GM12864 (cell line): ENCODE results near the gene ADM.

Experiments used
- DNase-seq: peaks from one replicate; pipeline ENCODE4 v3.0.0-alpha.2; 2011; ENCODE audit warnings: low read depth
- H3K4me3 ChIP-seq: 2 replicates; pipeline ENCODE4 v1.5.1; 2011; ENCODE audit warnings: mild to moderate bottlenecking, low read depth, low read length, control low read depth
- CTCF ChIP-seq: IDR thresholded peaks from 2 replicates; pipeline ENCODE4 v1.5.1; 2011; ENCODE audit warnings: low read depth, mild to moderate bottlenecking, moderate library complexity, low read length, control low read depth, inconsistent platforms; ENCODE audit errors: missing control alignments

Gene ADM

GRCh38 chr11:10283991-10284390, 20.9 kb upstream of the ADM start:
- TF ChIP-seq CTCF, result no peak
- no peak overlapping the region for H3K4me3 ChIP-seq
- DNase-seq, result no peak

- DNase-seq, result no peak
- no peak for TF ChIP-seq CTCF
- no peak overlapping the region for H3K4me3 ChIP-seq
Observed at GRCh38 chr11:10285148-10285802, 19.6 kb upstream of the ADM start.

GRCh38 chr11:10287140-10287539, 17.7 kb upstream of the ADM start:
- H3K4me3 ChIP-seq, result no peak overlapping the region
- TF ChIP-seq CTCF, result no peak
- no peak for DNase-seq

- no peak for TF ChIP-seq CTCF
- no peak for DNase-seq
- H3K4me3 ChIP-seq, result no peak overlapping the region
Observed at GRCh38 chr11:10287766-10288715, 16.8 kb upstream of the ADM start.

GRCh38 chr11:10288881-10289764, 15.8 kb upstream of the ADM start:
- DNase-seq, result no peak
- no peak for TF ChIP-seq CTCF
- no peak overlapping the region for H3K4me3 ChIP-seq

- no peak for TF ChIP-seq CTCF
- no peak overlapping the region for H3K4me3 ChIP-seq
- DNase-seq, result no peak
Observed at GRCh38 chr11:10289765-10290380, 15.0 kb upstream of the ADM start.
